NCI-H446 treated with DMSO at 0.1 percent for 48 hours (cell line): Measurements from ENCODE around the gene KCTD11.
A peak's percentile ranks its signal among the peaks of the same experiment; 100 is the strongest.

Experiments used
- DNase-seq: peaks from one replicate; lab custom pipeline; 2025; lab: John Stamatoyannopoulos, UW

Gene KCTD11

DNA sequence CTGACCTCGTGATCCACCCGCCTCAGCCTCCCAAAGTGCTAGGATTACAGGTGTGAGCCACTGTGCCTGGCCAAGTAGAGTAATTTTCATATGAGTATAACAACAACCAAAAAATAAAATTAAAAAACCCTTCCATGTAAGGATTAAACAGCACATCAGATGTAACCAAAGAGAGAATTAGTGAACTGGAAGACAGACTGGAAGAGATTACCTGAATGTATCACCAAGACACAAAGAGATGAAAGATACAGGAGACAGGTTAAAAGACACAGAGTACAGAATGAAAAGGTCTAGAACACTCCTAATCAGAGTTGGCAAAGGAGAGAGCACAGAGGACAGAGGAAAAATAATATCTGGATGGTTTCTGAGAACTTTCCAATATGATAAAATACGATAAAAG, 27.2 kb downstream of the KCTD11 start:
- DNase-seq = no peak

DNA sequence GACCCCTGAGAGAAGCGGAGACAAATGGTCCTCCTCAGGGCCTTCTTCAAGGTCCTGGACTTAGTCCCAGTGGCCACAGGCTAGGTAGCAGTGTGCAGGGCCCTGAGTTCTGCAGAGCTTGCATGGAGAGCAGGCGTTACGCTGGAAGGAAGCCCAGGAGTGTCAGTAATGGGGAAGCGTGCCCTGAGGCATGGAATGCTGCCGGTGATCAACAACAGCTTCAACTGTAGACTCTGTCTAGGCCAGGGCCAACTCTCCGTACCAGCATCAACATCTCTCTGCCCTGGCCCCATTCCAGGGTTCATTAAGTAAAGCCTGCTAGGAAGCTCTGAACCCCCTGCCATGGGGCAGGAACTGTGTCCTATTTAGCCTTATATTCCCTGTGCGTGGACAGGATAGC, 28.4 kb downstream of the KCTD11 start:
- peak; percentile 50 for DNase-seq

DNA sequence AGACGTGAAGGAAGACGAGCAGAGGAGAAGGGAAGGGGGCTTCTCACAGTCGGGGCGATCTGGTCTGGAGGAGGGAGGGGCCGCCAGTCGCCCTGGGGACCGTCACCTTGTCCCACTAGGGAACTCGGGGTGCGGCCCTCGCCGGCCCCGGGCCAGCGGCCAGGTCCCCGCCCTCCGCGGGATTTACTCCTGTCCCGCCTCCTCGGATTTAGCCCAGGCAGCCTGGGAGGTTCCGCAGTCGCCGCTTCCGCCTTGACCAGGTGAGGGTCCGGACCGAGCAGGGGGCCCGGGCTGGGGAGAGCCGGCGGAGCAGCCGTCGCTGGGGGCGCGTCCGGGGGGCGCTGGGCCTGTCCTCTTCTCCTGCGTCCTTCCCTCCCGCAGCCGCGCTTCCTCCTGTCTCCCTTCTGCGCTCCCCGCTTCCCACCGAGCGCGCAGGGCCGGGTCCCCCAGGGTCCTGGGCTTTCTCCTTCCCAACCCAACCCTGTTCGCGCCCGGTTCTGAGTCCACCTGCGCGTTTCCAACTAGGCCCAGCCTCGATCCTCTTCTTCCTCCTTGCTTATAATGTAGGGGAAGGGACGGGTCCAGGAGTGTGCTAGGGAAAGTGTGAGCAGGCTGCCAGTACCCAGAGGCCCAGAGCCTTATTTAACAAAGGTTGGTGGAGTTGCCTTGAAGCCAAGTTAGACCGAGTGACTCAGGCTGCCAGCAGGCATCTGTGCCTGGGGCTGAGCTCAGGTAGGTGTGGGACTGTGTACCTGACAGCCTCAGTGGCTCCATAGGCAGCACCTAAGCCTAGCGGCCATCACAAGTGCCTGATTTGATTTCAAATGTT, 29.1 kb downstream of the KCTD11 start, which contains the start of gene TNK1:
Gene TNK1 (plus strand): TSS at position 235 of the 829 bp plus-strand sequence. CDS start 1,838 bp downstream, outside the sequence.
- no peak for DNase-seq

DNA sequence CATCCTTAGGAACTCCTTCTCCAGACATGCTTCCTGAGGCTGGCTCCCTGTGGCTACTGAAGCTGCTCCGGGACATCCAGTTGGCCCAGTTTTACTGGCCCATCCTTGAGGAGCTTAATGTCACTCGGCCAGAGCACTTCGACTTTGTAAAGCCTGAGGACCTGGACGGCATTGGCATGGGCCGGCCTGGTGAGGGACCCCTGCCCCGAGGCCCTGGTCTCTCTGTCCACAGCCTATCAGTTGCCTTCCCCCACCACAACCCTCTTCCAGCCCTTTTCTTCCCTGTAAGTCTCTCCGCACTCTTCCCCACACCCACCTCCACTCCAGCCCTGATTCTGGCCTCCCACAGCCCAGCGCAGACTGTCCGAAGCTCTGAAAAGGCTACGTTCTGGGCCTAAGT, 30.9 kb downstream of the KCTD11 start:
- DNase-seq = no peak

DNA sequence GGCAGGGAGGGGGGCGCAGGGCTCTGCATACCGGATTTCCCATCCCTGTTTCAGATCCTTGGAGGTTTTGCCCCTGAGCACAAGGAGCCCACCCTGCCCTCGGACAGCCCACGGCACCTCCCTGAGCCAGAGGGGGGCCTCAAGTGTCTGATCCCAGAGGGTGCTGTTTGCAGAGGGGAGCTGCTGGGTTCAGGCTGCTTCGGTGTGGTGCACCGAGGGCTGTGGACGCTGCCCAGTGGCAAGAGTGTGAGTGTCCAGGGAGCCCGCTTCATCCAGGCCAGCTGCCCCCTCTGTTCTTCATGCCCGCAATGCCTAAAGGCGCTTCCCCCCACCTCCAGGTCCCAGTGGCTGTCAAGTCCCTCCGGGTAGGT, 31.4 kb downstream of the KCTD11 start:
- no peak for DNase-seq

DNA sequence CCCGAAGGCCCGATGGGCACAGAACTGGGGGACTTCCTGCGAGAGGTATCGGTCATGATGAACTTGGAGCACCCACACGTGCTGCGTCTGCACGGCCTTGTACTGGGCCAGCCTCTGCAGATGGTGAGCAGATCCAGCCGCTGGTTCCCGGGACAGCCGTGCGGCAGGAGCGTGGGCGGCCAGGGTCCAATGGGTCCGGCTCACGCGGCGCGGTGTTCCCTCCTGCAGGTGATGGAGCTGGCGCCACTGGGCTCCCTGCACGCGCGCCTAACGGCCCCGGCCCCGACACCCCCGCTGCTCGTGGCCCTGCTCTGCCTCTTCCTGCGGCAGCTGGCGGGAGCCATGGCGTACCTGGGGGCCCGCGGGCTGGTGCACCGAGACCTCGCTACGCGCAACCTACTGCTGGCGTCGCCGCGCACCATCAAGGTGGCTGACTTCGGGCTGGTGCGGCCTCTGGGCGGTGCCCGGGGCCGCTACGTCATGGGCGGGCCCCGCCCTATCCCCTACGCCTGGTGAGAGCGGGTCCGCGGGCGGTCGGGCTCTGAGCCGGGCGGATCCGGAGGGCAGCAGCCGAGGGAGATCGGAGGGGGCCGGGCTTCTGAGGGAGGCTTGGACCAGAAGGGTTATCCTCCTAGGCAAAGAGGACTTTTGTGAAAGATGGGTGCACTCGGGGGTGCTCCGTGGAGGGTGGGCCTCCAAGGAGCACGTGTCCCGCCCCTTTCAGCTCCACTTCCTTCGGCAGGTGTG, 32.0 kb downstream of the KCTD11 start:
- DNase-seq = no peak

DNA sequence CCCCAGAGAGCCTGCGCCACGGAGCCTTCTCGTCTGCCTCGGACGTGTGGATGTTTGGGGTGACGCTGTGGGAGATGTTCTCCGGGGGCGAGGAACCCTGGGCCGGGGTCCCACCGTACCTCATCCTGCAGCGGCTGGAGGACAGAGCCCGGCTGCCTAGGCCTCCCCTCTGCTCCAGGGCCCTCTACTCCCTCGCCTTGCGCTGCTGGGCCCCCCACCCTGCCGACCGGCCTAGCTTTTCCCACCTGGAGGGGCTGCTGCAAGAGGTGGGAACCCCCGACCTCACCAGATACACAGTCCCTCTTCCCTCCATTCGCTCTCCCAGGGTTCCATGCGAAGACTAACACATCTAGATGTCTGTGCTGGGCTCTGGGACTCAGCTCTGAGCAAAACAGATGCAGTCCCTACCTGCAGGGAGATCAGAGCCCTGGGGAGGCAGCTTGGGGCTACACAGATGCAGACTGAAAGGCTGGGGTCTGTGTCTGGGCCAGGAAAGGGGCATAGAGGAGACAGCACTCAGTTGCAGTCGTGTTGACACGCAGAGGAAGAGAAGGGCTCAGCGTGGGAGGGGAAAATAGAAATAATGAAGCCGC, 32.6 kb downstream of the KCTD11 start:
- no peak for DNase-seq

DNA sequence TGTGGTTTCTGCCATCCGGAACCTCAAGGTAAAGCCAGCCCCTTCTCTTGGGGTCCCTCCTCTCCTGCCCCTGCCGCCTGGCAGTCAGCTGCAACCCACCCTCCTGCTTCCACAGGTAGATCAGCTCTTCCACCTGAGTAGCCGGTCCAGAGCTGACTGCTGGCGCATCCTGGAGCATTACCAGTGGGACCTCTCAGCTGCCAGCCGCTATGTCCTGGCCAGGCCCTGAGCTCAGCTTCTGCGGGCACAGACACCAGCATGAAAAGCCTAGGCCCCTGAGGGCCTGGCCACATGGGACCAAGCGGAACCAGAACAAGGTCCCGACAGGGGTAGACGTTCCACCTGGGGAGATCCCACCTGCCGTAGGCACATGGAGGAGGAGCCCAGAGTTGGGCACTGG, 36.9 kb downstream of the KCTD11 start:
- DNase-seq = no peak

DNA sequence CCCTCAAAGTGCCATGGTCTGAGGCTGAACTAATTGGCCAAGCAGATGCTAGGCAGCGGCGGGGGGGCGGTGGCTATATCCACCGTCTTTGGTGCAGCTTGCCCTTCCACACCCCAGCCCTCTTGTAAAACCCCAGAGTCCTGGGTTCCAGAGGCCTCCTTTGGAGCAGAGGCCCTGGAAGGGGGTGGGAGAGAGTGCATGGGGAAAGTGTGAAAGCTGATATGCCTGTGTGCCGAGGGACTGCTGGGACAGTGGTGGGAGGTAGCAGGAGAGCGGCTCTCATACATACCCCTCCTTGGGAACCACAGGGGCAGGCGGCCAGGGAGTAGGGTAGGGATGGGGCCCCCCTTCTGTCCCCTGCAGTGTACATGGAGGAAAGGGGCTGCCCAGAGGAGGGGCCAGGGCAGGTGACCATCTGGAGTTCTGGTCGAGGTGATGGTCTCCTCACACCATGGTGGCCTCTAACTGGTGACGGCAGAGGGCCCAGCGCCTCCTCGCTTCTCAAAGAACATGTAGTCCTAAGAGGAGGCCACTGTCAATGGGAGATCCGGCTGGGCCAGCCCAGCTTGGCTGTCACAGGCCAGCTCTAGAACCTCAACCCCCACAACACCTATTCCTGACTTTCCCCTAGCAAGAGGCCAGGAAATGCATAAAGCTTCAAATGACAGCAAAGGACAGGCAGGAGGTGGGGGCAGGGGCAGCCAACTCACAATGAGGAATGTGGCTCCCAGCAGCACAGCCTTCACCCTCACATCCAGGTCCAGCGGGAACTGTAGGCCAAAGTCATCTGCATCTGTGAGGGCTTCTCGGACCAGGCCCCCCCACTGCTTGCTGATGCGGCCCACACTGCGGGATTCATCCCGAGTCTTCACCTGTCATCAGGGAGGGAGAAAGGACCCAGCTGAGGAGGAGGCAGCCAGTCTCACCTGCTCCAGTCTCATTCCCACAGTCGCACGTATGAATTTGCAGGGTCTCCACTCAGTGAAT, 38.3 kb downstream of the KCTD11 start:
- no peak for DNase-seq

DNA sequence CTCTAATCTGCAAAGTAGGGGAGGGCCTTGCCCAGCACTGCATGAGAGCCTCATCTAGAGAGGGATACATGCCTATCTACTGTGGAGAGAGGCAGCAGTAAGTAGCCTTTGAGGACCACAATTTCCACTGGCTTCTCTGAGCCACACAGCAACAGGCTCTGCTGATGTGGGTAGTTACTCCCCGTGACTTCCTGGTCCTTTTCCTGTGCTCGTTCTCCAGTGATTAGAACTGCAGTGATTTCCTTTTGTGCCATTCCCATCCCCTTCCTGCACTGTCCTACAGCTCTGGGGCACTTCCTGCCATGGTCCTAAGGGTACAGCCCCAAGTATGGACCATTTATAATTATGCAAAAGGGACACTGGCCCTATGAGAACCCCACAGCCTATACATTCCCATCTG, 39.3 kb downstream of the KCTD11 start:
- no peak for DNase-seq

DNA sequence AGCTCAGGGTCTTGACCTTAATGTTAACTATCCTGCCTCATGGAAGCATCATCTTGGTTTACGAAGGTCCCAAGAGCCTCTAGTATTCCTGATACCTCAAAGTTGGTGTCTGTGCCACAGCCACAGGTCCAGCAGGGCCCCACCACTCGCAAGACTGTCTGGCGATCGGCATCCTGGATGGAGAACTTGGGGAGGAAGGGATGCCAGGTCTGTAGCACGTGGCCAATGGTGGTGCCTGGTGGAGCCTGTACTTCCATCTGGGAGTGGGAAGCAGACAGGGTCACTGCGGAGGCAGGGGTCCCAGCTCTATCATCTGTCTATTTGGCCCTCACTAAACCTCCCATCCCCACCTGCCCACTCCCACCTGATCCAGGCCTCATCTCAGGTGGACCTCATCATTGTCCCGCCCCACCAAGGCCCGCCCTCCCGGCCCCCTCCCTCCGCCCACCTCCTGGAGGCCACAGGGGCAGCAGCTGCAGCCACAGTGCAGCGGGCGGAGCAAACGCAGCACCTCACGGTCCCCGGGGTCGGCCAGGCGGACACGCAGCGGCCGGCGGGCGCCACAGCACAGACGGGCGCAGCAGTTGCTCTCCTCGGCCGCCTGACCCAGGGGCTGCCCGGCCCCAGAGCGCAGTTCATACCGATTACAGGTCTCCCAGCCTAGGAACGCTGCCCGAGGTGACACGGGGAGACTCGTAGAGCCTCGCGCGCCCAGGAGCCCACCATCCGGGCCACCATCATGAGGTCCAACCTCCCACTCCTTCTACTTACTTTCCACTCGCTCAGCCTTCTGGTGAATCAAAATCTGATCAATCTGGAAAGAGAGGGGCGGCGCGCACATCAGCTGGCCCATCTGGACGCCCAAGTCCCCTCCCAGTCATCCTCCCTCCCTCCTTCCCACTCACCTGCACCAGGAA, 41.0 kb downstream of the KCTD11 start:
- DNase-seq = no peak

DNA sequence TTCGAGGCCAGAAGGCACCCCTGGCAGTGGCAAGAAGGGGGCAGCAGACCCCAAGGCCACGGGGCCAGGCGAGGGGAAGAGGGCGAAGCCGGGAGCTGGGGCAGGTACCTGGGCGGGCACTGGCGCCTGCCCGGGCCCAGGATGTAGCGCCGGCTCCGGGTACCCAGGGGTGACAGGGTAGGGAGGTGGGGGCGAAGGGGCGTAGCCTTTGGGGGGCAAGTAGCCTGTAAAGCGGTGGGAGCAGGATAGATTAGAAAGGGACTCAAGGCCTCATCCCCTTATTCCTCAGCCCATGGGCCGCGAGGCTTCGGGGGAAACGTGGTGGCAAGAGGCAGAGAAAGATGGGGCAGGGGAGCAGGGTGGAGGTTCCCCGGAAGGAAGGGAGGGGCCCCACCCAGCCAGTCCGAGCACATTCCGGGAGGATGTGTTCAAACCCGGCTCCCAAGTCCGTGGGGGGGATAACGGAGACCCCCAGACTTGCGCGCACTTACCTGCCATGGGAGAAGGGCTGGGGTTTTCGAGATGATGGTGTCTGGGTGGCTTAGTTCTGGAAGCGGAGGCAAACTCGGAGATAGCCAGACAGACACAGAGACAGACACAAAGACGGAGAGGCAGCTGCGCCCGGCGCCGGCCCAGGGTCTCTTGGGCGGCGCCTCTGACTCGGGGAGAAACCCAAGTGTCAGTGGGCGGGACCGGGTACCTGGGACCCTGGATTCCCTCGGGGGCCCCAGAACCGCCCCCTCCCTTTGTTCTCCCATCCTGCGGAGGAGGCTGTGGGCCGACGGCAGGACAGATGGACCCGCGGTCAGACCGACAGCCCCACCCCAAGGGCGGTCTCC, 41.9 kb downstream of the KCTD11 start:
- DNase-seq = no peak

DNA sequence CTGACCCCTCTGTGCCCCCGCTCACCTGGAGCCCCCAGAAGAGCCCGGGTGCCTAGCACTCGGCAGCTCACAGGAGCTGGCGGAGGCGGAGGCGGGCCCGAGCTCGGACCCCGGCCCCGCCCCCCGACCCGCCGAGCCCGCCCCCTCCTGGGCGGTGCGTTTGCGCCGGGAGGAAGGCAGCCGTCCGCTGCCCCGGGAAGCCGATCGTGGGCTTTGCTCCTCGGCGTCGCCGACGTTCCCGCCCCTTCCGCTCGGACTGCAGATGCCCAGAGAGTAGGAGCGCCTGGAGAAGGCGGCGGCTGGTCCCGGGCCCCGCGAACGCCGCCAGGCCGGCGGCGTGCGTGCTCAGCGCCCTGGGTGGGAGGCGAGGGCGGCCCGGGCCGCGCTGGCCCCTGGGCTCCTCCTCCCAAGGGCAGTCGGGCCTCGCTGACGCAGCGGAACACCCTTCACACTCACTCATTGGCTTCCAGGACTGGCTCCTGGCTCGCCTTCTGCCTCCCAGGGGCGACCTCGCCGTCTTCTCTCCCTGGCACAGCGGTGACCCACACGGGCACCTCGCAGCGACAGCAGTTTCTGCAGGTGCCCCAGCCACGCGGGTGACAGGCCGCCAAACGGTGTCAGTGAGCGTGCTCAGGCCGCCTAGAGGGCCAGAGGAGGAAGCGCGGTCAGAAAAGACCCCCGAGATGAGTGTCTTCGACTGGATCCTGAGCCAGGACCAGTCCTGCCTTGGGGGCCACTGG, 42.7 kb downstream of the KCTD11 start, which contains the start of gene PLSCR3:
Gene PLSCR3 (minus strand): TSS at position 74 of the 740 bp plus-strand sequence. CDS start 415 bp downstream, outside the sequence.
- DNase-seq = peak; percentile 61

DNA sequence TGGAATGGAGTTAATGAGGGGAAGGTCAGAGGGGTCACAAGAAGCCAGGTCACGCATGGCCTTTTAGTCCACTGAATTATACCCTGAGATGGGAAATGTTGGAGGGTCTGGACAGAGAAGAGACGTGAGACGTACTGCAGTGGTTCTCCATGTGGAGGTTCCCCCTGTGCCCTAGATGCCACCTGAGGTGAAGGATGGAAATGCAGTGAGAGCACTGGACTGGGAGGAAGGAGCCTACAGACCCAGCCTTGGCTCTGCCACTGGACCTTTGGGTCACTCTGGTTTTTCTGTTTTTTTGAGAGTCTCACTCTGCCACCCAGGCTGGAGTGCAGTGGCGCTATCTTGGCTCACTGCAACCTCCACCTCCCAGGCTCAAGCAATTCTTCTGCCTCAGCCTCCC, 44.2 kb downstream of the KCTD11 start:
- no peak for DNase-seq

DNA sequence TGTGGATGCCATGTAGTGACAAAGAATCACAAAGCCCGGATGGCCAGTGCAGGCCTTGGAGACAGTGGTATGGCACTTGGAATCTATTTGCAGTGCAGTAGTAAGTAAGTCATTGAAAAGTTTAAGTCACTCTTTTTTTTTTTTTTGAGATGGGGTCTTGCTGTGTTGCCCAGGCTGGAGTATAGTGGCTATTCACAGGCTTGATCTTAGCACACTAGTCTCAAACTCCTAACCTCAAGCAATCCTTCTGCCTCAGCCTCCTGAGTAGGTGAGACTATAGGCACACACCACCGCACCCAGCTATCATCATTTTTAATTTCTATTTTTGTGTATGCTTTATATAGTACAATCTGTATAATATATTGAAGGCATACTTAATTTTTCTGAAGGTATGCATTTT, 46.6 kb downstream of the KCTD11 start:
- DNase-seq = no peak

DNA sequence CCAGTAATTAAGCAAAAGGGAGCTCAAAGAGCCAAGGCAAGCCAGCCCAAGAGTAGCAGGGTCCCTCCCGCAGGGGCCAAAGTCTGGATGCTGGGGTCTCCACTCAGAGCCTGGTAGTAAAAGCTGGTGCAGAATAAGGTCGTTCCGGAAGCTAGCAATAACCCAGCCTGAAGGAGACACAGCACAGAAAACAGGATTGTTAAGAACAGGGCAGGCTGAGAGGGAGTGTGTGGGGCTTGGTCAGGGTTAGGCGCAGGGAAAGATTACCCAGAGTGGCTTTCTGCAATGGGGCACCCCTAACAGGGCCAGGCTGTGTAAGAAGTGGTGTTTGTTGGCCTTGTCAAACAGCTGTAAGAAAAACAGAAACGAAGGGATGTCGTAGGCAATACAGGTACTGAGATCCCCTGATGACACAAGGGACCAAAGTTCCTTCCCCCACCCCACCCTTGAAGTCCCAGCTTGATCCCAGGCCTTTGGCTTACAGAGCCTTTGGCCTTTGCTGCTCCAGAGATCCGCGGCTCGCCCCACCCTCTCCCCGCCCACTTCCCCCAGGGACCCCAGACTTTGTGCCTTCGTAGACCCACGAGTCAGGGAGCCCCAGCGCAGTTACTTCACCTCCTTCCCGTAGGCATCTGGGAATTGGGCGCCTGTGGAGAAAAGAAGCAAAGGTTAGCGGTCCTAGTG, 51.2 kb downstream of the KCTD11 start:
- no peak for DNase-seq

DNA sequence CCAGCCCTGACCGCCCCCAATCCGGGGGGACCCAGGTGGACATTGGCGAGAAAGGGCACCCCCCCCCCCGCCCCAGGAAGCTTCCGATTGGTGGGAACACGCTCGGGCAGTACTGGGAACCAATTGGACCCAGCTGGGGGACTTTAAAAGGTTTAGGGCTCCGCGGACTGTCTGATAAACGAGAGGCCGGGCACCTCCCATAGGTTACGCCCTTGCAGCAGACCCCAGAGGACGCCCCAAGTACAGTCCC, 51.7 kb downstream of the KCTD11 start:
- no peak for DNase-seq

DNA sequence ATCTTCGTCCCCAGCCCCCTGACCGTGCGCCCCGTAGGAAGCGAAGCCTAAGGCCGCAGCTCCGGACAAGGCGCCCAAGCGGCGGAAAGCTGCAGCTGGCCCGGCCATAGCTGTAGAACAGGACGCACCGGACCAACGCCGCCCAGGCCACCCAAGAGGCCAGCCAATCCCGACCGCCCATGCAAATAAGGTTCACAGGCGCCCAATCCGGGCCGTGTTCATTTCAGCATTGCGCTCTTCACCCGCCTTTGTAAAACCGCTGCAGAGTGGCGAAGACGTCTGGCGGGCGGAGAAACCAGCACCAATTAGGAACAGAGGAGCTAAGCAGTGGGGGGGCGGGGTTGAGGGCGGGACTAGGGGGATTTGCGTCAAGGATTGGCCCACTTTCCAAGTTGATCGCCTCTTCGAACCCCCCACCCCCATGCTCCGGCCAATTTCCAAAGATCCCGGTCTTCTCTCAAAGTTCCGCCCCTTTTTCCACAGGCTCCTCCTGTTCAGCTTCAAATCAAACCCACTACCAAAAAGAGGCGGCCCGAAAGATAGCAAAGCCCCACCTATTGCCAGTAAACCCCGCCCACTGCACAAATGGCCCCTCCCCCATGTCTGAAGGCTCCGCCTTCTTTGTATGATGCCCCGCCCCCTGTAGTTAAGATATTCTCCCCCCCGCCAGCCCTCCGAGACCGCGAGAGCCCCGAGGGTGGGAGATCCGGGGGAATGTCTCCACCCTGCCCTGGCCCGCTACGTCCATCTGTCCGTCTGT, 52.2 kb downstream of the KCTD11 start, which contains the start of gene TMEM256:
Gene TMEM256 (minus strand): TSS at position 121 of the 760 bp plus-strand sequence. CDS start 13 bp downstream, at position 108.
- peak; percentile 97 for DNase-seq
